Right atrium auricular region (tissue), 2 donors: ENCODE measurements around the gene CGB8. TPM values are rescaled to one million over a fixed set of nuclear protein-coding genes. Genes with fewer than 3 reads are reported as not detected.

ENCODE experiments used
- DNase-seq: peaks from one replicate; pipeline ENCODE4 v3.0.0-alpha.2; 2019; ENCODE audit warnings: low spot score
- H3K27ac ChIP-seq, 2 donors: fragments of 200-600 bp; sonication (generic); 1 replicate in 1 of 2; 2 replicates in 1 of 2; pipeline ENCODE4 v1.5.1; 2016 to 2019
- H3K27me3 ChIP-seq, 2 donors: fragments of 200-600 bp; sonication (generic); one replicate each; pipeline versions ENCODE4 v1.5.1 to v1.6.0; 2017 to 2019
- H3K36me3 ChIP-seq: fragments of 200-600 bp; sonication (generic); one replicate; pipeline ENCODE4 v1.5.1; 2016
- H3K4me1 ChIP-seq, 2 donors: fragments of 200-600 bp; sonication (generic); one replicate each; pipeline versions ENCODE4 v1.5.1 to v1.6.0; 2017 to 2019
- H3K4me3 ChIP-seq, 2 donors: fragments of 200-600 bp; sonication (generic); 1 replicate in 1 of 2; 2 replicates in 1 of 2; pipeline ENCODE4 v1.5.1; 2017 to 2019; ENCODE audit warnings: mild to moderate bottlenecking in 1 of 2, moderate library complexity in 1 of 2
- H3K9me3 ChIP-seq, 2 donors: fragments of 200-600 bp; sonication (generic); one replicate each; pipeline ENCODE4 v1.5.1; 2019
- CTCF ChIP-seq, 2 donors: fragments of 200-600 bp; sonication (generic); IDR thresholded peaks; one replicate each; pipeline ENCODE4 v1.5.1; 2019; ENCODE audit warnings: antibody characterized with exemption in 2 of 2
- total RNA-seq, 2 donors: library from RNA; depleted of rRNA; stranded (reverse); fragments of >200 nt; gene quantifications; one replicate each; pipeline ENCODE4 v1.1.0, GENCODE V29; 2016

CGB8 gene
- total RNA-seq, 2 donors from 2014 or later: not detected

- peak overlapping the region; percentile 83 to 94 for H3K4me3 ChIP-seq
- peaks cover 35% of the 10 kb centered on the region for H3K36me3 ChIP-seq
- TF ChIP-seq CTCF (IDR thresholded peaks at IDR 0.05): no peak
- peaks cover 0 to 32% of the 10 kb centered on the region in 2 donors for H3K4me1 ChIP-seq
- no peaks in the 10 kb centered on the region for H3K27me3 ChIP-seq
- H3K9me3 ChIP-seq: no peaks in the 10 kb centered on the region
- no peak for DNase-seq
- peak overlapping the region in 1 of 2 donors; percentile 85 for H3K27ac ChIP-seq
These were observed 37.4 kb upstream of the CGB8 start for GRCh38 chr19:49086296-49086695.

GRCh38 chr19:49085868-49086232, 36.9 kb upstream of the CGB8 start:
- Histone ChIP-seq H3K36me3 (peaks cover 30% of the 10 kb centered on the region), H3K4me1 (peaks cover 0 to 32% of the 10 kb centered on the region in 2 donors)
- no peak for TF ChIP-seq CTCF (IDR thresholded peaks at IDR 0.05)

GRCh38 chr19:49085020-49085867, 36.3 kb upstream of the CGB8 start, which contains the start of gene SNRNP70:
Gene SNRNP70, plus strand, starts transcription at chr19:49085451. Its CDS starts 964 bp downstream, at chr19:49086415.
- Histone ChIP-seq H3K27me3 (no peaks in the 10 kb centered on the region), H3K27ac (peak within 1 kb of the TSS; percentile 85 to 93), H3K4me3 (peak within 1 kb of the TSS; percentile 83 to 94), H3K4me1 (peaks cover 0 to 32% of the 10 kb centered on the region in 2 donors), H3K36me3 (peaks cover 24% of the 10 kb centered on the region), H3K9me3 (no peaks in the 10 kb centered on the region)
- DNase-seq: peak; percentile 99
- peak in 1 of 2 donors; percentile 27 for TF ChIP-seq CTCF (IDR thresholded peaks at IDR 0.05)

More at GRCh38 chr19:49085868-49086232, 36.9 kb upstream of the CGB8 start:
- H3K4me3 ChIP-seq: peak overlapping the region; percentile 83 to 94
- no peak for DNase-seq
- peak overlapping the region; percentile 85 to 93 for H3K27ac ChIP-seq
- H3K9me3 ChIP-seq: no peaks in the 10 kb centered on the region
- no peaks in the 10 kb centered on the region for H3K27me3 ChIP-seq

- peaks cover 16% of the 10 kb centered on the region for H3K36me3 ChIP-seq
- TF ChIP-seq CTCF (IDR thresholded peaks at IDR 0.05): no peak
- H3K27me3 ChIP-seq: no peaks in the 10 kb centered on the region
- DNase-seq: no peak
- H3K27ac ChIP-seq: peak overlapping the region; percentile 85 to 93
- H3K9me3 ChIP-seq: no peaks in the 10 kb centered on the region
- peaks cover 0 to 32% of the 10 kb centered on the region in 2 donors for H3K4me1 ChIP-seq
- H3K4me3 ChIP-seq: peak overlapping the region; percentile 83 to 94
These were observed 35.5 kb upstream of the CGB8 start for GRCh38 chr19:49084206-49085019.

GRCh38 chr19:49081273-49081672, 32.4 kb upstream of the CGB8 start:
- Histone ChIP-seq H3K9me3 (no peaks in the 10 kb centered on the region), H3K27me3 (no peaks in the 10 kb centered on the region), H3K27ac (no peak overlapping the region), H3K36me3 (no peaks in the 10 kb centered on the region), H3K4me3 (no peak overlapping the region), H3K4me1 (peaks cover 0 to 11% of the 10 kb centered on the region in 2 donors)
- no peak for TF ChIP-seq CTCF (IDR thresholded peaks at IDR 0.05)
- no peak for DNase-seq
